Dendritic cell treated with granulocyte-macrophage colony-stimulating factor and Interleukin-4, amounts not matched to agents 40 ng/mL and 50 ng/mL, for 4 days (primary cell): ENCODE results near the gene CLEC18B.
"Not testable (repeated sequence)": the region's sequence is repeated elsewhere in the genome, so short reads cannot be mapped to it uniquely, and the experiment has no call there.

Experiments
- H3K27ac Mint-ChIP-seq: one replicate; pipeline ENCODE4 v1.8.0; 2022; ENCODE audit warnings: mild to moderate bottlenecking, mixed read lengths
- H3K27me3 Mint-ChIP-seq: one replicate; pipeline ENCODE4 v1.8.0; 2022; ENCODE audit warnings: mild to moderate bottlenecking, mixed read lengths
- H3K36me3 Mint-ChIP-seq: one replicate; pipeline ENCODE4 v1.8.0; 2022; ENCODE audit warnings: low read depth, mixed read lengths
- H3K4me1 Mint-ChIP-seq: one replicate; pipeline ENCODE4 v1.8.0; 2022; ENCODE audit warnings: low read depth, mixed read lengths
- H3K4me3 Mint-ChIP-seq: one replicate; pipeline ENCODE4 v1.8.0; 2022; ENCODE audit warnings: mild to moderate bottlenecking, moderate library complexity, mixed read lengths
- H3K9me3 Mint-ChIP-seq: one replicate; pipeline ENCODE4 v1.8.0; 2022; ENCODE audit warnings: mixed read lengths
- intact Hi-C: fragments of 100-400 bp; cut with micrococcal nuclease; formaldehyde crosslinking; loops from one replicate; pipeline ENCODE4 v1.15.0; 2022

Gene CLEC18B

GRCh38 chr16:74406600-74407361 lies 14.5 kb downstream of the CLEC18B start:
- Mint-ChIP-seq H3K27ac (peak overlapping the region; percentile 72), H3K4me3 (peak overlapping the region; percentile 71)
- H3K4me1 Mint-ChIP-seq, intact Hi-C loops, H3K27me3 Mint-ChIP-seq, H3K9me3 Mint-ChIP-seq, H3K36me3 Mint-ChIP-seq: not testable (repeated sequence)

DNA sequence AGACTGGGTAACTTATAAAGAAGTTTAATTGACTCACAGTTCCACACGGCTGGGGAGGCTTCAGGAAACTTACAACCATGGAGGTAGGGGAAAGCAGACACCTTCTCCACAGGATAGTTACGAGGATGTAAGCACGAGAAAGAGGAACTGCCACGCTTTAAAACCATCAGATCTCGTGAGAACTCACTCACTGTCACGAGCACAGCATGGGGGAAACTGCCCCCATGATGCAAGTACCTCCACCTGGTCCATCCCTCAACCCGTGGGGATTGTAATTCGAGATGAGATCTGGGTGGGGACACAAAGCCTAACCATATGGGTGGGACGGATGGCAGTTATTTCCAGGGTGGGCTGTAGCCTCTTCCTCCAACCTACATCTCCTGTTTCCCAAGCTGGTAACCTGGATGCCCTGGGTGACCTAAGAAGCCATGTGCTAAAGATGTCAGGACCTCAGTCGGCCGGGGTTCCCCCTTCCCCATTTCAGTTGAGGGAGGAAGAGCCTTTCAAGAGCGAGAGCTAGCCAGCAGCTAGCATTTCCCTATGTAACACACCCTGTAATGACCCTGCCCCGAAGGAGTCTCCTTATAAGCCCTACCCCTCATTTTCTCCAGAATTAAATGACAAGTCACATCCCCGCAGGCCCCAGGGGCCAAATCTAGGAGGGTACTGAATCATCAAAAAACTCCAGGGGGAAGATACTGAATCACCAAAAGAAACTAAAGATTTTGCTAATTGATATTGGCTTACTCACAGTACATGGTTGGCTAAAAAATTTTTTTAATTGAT lies 16.9 kb downstream of the CLEC18B start:
- H3K4me1 Mint-ChIP-seq, H3K27ac Mint-ChIP-seq, H3K9me3 Mint-ChIP-seq, H3K36me3 Mint-ChIP-seq, H3K4me3 Mint-ChIP-seq, H3K27me3 Mint-ChIP-seq, intact Hi-C loops: not testable (repeated sequence)

DNA sequence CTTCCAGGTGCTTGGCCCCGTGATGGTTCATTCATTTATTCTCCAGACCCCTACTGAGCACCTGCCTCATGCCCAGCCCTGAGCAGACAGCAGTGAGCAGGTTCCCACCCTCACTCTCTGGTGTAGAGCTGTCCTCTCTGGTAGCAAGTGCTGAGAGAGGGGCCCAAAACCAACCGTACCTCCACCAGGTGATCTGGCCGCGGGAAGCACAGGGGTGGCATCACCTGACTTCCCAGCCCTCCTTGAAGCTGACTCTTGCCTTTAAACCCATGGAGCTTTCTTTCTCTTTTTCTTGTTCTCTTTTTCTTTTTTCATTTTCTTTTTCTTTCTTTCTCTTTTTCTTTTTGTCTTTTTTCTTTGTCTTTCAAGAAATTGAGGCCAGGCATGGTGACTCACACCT lies 21.0 kb downstream of the CLEC18B start:
- H3K9me3 Mint-ChIP-seq, H3K4me3 Mint-ChIP-seq, intact Hi-C loops, H3K4me1 Mint-ChIP-seq, H3K27ac Mint-ChIP-seq, H3K36me3 Mint-ChIP-seq: not testable (repeated sequence)
- peaks cover 21% of the 10 kb centered on the region for H3K27me3 Mint-ChIP-seq

GRCh38 chr16:74398212-74398895 lies 22.9 kb downstream of the CLEC18B start:
- intact Hi-C loops, H3K27ac Mint-ChIP-seq, H3K4me3 Mint-ChIP-seq, H3K36me3 Mint-ChIP-seq, H3K9me3 Mint-ChIP-seq, H3K4me1 Mint-ChIP-seq: not testable (repeated sequence)
- peaks cover 21% of the 10 kb centered on the region for H3K27me3 Mint-ChIP-seq

DNA sequence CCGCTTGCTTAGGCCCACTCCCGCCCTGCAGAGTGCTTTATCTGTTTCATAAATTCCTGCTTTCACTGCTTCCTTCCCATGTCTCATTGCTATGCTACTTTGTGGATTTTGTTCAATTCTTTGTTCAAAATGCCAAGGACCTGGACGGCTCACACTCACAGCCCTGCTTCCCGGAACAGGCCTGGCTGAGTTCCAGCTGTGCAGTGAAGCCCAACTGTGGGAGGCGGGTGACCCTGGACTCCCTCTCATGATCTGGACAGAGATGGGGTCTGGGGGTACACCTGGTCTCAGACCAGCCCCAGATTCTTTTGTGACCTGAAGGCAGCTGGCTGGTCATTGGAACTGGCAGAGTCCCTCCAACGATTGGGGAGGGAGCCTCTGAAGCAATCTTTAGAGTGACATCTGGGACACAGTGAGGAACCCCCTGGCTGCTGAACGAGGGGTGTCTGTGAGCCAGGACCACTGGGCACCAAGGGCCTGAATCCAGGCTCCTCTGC lies 24.7 kb downstream of the CLEC18B start:
- H3K27me3 Mint-ChIP-seq = peaks cover 22% of the 10 kb centered on the region
- intact Hi-C loops, H3K27ac Mint-ChIP-seq, H3K4me3 Mint-ChIP-seq, H3K4me1 Mint-ChIP-seq, H3K9me3 Mint-ChIP-seq, H3K36me3 Mint-ChIP-seq: not testable (repeated sequence)

GRCh38 chr16:74394604-74395003 lies 26.7 kb downstream of the CLEC18B start:
- H3K4me3 Mint-ChIP-seq, H3K27ac Mint-ChIP-seq, H3K9me3 Mint-ChIP-seq, H3K4me1 Mint-ChIP-seq, intact Hi-C loops, H3K36me3 Mint-ChIP-seq: not testable (repeated sequence)
- H3K27me3 Mint-ChIP-seq = peaks cover 19% of the 10 kb centered on the region

DNA sequence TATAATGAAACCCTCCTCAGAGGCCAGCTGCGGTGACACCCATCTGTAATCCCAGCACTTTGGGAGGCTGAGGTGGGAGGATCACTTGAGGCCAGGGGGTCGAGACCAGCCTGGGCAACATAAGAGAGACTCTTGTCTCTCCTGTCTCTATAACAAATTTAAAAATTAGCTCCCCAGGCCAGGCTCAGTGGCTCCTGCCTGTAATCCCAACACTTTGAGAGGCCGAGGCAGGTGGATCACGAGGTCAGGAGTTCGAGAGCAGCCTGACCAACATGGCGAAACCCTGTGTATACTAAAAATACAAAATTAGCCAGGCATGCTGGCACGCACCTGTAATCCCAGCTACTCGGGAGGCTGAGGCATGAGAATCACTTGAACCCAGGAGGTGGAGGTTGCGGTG lies 27.1 kb downstream of the CLEC18B start:
- H3K27me3 Mint-ChIP-seq = peaks cover 19% of the 10 kb centered on the region
- H3K36me3 Mint-ChIP-seq, H3K4me3 Mint-ChIP-seq, H3K9me3 Mint-ChIP-seq, H3K4me1 Mint-ChIP-seq, H3K27ac Mint-ChIP-seq, intact Hi-C loops: not testable (repeated sequence)

DNA sequence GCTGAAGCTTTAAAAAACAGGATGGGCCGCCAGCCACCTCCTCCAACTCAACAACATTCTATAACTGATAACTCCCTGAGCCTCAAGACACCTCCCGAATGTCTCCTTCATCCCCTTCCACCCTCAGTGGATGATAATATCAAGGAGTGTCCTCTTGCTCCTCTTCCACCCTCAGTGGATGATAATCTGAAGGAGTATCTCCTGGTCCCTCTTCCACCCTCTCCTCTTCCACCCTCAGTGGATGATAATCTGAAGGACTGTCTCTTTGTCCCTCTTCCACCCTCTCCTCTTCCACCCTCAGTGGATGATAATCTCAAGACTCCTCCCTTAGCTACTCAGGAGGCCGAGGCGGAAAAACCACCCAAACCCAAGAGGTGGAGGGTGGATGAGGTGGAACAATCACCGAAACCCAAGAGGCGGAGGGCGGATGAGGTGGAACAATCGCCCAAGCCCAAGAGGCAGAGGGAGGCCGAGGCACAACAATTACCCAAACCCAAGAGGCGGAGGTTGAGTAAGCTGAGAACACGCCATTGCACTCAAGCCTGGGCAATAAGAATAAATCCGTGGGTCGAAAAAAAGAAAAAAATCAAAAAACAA lies 29.7 kb downstream of the CLEC18B start:
- intact Hi-C loops, H3K27ac Mint-ChIP-seq, H3K4me1 Mint-ChIP-seq, H3K4me3 Mint-ChIP-seq, H3K9me3 Mint-ChIP-seq, H3K36me3 Mint-ChIP-seq, H3K27me3 Mint-ChIP-seq: not testable (repeated sequence)

- H3K27me3 Mint-ChIP-seq, H3K4me3 Mint-ChIP-seq, intact Hi-C loops, H3K27ac Mint-ChIP-seq, H3K9me3 Mint-ChIP-seq, H3K4me1 Mint-ChIP-seq, H3K36me3 Mint-ChIP-seq: not testable (repeated sequence)
These were observed 38.8 kb downstream of the CLEC18B start for GRCh38 chr16:74382339-74383034.

DNA sequence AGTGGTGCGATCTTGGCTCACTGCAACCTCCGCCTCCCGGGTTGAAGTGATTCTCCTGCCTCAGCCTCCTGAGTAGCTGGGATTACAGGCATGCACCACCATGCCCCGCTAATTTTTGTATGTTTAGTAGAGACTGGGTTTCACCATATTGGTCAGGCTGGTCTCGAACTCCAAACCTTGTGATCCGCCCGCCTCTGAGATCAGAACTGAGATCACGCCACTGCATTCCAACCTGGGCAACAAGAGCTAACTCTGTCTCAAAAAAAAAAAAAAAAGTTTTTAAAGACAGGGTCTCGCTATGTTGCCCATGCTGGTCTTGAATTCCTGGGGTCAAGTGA lies 47.5 kb downstream of the CLEC18B start:
- H3K4me1 Mint-ChIP-seq = peaks cover 19% of the 10 kb centered on the region
- intact Hi-C loops, H3K27me3 Mint-ChIP-seq, H3K9me3 Mint-ChIP-seq, H3K4me3 Mint-ChIP-seq, H3K36me3 Mint-ChIP-seq: not testable (repeated sequence)
- H3K27ac Mint-ChIP-seq = peak overlapping the region; percentile 4

GRCh38 chr16:74372953-74373846 lies 48.1 kb downstream of the CLEC18B start:
- H3K9me3 Mint-ChIP-seq = no peaks in the 10 kb centered on the region
- no peak overlapping the region for H3K4me3 Mint-ChIP-seq
- no peaks in the 10 kb centered on the region for H3K36me3 Mint-ChIP-seq
- H3K4me1 Mint-ChIP-seq = peaks cover 22% of the 10 kb centered on the region
- intact Hi-C loops = no loop called here
- H3K27ac Mint-ChIP-seq = peak overlapping the region; percentile 4
- no peaks in the 10 kb centered on the region for H3K27me3 Mint-ChIP-seq

DNA sequence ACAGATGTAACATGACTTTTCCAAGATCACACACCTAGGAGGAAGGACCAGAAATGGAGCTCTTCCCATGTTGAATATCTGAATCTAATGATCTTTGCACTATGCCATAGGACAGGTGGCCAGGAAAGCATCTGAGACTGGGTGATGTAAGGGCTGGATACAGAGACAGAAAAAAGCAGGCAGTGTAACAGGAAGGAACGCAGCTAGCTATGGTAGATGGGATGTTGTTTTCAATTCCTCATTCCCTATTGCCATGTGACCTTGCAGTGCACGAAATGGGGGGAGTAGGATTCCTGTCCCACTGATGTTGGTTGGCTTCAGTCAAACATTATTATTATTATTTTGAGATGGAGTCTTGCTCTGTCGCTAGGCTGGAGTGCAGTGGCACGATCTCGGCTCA lies 48.9 kb downstream of the CLEC18B start:
- Mint-ChIP-seq H3K9me3 (no peaks in the 10 kb centered on the region), H3K27me3 (no peaks in the 10 kb centered on the region), H3K27ac (peak overlapping the region; percentile 65), H3K4me1 (peaks cover 22% of the 10 kb centered on the region), H3K4me3 (no peak overlapping the region), H3K36me3 (peaks cover 6% of the 10 kb centered on the region)
- intact Hi-C loops = no loop called here
